8988T (cell line): Measurements from ENCODE around the gene ATF7IP2.
"Not testable (repeated sequence)": the region's sequence is repeated elsewhere in the genome, so short reads cannot be mapped to it uniquely, and the experiment has no call there.

Experiments used
- DNase-seq: peaks from one replicate; pipeline ENCODE4 v3.0.0; 2011

Gene ATF7IP2

DNA sequence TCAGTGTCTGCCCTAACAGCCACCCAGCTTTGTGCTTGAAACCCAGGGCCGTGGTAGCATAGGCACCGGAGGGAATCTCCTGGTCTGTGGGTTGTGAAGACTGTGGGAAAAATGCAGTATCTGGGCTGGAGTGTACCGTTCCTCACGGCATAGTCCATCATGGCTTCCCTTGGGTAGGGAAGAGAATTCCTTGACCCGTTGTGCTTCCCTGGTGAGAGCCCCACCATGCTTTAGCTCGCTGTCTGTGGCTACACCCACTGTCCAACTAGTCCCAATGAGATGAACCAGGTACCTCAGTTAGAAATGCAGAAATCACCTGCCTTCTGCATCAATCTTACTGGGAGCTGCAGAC is 67.3 kb downstream of the ATF7IP2 start:
- no peak for DNase-seq

DNA sequence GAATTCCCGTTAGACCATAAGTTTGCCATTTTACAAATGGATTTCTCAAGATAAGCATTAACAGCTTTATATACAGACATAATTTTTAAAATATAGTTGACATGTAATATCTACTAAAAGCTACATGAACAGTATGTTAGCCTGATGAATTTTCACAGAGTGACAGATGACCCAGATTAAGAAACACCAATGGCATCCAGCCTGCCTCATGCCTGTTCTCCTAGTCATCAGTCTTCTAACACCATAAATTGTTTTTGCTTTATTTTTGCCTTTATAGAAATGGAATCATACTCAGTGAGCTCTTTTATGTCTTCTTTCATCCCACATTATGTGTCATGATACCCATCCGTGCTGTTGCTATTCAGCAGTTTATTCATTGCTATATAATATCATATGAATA is 80.0 kb downstream of the ATF7IP2 start:
- DNase-seq = no peak

DNA sequence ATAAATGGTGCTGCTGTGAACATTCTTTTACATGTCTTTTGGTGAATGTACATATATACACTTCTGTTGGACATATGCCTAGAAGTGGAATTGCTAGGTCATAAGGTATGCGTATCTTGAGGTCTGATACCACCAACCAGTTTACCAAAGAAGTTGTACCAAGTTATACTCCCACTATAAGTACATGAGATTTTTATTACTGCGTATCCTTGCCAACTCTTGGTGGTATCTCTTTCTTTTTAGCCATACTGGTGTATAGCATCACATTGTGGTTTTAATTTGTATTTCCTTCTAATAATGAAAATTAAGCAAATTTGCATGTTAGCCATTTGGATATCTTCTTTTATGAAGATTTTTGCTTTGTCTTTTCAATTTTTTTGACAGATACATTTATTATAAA is 80.5 kb downstream of the ATF7IP2 start:
- no peak for DNase-seq

DNA sequence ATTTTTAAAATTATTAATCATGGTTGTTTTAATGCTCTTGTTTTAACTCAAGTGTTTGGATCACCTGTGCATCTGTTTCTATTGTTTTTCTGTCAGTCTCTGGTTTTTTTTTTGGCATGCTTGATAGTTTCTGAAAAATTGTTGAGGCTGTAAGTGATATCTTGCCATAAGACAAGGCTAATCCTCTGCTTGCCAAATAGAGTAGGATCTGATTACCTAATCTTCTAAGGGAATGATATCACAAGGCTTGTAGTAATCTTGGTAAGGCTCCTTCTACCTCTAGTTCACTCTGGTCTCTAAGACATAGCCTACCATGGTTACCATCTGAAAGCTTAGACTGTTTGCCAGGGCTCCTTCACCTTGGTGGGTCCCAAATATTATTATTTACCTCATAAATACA is 81.0 kb downstream of the ATF7IP2 start:
- no peak for DNase-seq

DNA sequence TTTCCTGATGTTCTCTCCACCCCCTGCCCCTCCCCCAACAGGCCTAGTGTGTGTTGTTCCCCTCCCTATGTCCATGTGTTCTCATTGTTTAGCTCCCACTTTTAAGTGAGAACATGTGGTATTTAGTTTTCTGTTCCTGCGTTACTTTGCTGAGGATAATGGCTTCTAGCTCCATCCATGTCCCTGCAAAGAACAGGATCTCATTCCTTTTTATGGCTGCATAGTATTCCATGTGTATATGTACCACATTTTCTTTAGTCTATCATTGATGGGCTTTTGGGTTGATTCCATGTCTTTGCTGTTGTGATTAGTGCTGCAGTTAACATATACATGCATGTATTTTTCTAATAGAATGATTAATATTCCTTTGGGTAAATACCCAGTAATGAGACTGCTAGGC is 90.8 kb downstream of the ATF7IP2 start:
- not testable (repeated sequence) for DNase-seq

DNA sequence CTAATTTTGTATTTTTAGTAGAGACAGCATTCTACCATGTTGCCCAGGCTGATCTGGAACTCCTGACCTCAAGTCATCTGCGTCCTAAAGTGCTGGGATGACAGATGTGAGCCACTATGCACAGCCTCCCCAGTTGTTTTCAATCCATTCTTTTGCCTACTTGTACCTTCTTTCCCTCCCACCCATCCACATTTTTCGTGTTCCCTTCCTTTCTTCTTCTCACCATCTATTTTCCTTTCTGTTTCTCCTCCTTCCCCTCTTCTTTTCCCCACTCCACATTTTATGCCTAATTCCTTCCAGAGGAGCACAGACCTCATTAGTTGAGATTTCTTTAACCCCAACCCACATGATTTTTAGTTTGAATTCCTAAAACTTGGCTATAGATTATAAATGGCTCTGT is 94.3 kb downstream of the ATF7IP2 start:
- no peak for DNase-seq

DNA sequence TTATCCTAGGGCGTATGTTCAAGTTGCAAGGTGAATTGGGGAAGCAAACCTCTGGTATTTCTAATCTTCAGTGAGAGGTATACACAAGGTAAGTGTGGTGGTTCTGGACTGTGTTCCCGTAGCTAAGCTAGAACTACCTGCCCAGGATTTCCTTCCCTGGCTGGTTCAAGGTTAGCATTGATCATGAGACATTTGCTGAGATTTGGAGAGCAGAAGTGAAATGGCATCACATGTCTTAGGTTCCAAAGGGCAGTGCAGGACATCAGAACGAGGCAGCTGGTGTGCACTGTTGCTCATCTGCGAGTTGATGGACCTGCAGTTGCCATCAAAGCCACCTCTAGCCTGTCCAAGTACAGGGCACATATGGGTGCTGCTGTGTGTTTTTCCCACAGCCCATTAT is 99.3 kb downstream of the ATF7IP2 start:
- no peak for DNase-seq

DNA sequence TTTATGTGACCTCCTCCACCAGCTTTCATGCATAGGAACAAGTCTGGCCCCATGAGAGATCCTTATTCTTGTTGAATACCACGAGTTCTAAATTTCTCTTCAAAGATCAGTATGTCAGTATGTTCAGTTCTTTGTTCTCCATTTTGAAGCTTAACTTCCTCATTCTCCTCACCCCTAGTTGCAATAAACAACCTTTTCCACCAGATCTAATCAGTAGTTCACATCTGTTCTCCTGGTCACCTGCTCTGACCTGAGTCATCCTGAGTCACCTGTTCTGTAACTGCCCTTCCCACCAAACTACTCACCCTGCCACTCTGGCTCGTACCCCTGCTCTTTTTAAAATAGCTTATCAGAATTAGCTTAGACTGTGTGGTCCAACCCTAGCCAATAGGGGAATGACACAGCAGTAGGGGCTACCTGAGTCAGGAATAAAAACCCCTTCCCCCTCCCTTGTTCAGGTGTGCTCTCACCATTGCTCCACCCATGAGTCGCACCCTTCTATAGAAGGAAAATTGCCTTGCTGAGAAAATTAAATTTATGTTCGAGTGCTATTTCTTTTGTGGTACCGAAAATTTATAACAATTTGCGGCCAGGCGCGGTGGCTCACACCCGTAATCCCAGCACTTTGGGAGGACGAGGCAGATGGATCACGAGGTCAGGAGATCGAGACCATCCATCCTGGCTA is 100.0 kb downstream of the ATF7IP2 start:
- DNase-seq = no peak

DNA sequence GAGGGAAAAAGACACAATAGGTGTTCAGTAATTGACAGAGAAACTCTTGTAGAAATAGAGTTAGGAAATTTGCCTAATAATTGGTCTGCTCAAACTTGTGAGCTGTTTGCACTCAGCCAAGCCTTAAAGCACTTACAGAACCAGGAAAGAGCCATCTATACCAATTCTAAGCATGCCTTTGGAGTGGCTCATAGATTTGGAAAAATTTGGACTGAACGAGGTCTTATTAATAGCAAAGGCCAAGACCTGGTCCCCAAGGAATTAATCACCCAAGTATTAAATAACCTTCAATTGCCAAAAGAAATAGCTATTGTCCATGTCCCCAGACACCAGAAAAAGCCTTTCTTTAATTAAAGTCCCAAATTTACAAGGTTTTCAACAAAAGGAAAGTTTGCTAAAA is 104.3 kb downstream of the ATF7IP2 start:
- no peak for DNase-seq

DNA sequence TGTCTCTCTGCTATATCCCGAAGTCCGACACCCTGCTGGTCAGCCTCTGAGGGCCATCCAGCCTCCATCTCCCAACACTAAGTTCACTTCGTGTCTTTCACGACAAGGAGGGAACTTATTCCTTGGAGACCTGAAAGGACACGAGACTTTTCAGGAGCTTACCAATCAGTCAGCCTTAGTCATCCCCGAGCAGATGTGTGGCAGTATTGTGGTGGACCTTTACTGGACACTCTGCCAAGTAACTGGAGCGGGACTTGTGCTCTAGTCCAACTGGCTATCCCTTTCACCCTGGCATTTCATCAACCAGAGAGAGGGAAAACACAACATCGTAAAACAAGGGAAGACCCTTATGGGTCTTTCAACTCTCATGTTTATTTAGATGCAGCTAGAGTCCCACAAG is 107.4 kb downstream of the ATF7IP2 start:
- no peak for DNase-seq

DNA sequence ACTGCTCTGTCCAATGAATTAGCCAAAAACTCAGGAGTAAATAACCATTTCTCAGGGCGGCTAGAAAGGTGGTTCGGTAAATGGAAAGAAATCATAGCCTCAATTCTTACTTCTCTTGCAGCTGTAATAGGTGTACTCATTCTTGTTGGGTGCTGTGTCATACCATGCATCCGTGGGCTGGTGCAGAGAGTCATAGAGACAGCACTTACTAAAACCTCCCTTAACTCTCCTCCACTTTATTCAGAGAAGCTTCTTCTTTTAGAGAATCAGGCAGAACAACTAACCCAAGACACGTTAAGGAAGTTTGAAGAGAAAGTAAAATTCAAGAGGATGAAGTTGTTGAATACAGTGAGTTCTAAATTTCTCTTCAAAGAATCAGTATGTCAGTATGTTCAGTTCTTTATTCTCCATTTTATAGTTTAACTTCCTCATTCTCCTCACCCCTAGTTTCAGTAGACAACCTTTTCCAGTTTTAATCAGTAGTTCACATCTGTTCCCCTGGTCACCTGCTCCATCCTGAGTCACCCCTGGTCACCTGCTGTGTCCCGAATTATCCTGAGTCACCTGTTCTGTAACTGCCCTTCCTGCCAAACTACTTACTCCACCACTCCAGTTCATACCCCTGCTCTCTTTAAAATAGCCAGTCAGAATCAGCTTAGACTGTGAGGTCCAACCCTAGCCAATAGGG is 108.6 kb downstream of the ATF7IP2 start:
- DNase-seq = no peak

DNA sequence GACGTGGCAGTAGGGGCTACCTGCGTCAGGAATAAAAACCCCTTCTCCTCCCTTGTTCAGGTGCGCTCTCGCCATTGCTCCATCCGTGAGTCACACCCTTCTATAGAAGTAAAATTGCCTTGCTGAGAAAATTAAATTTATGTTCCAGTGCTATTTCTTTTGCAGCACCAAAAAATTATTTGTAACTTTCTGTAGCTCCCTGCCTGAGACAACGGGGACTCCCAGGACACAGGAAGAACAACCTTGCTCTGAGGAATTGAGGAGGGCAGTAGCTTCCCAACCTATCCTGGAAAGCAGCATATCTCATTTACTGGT is 109.1 kb downstream of the ATF7IP2 start:
- no peak for DNase-seq

DNA sequence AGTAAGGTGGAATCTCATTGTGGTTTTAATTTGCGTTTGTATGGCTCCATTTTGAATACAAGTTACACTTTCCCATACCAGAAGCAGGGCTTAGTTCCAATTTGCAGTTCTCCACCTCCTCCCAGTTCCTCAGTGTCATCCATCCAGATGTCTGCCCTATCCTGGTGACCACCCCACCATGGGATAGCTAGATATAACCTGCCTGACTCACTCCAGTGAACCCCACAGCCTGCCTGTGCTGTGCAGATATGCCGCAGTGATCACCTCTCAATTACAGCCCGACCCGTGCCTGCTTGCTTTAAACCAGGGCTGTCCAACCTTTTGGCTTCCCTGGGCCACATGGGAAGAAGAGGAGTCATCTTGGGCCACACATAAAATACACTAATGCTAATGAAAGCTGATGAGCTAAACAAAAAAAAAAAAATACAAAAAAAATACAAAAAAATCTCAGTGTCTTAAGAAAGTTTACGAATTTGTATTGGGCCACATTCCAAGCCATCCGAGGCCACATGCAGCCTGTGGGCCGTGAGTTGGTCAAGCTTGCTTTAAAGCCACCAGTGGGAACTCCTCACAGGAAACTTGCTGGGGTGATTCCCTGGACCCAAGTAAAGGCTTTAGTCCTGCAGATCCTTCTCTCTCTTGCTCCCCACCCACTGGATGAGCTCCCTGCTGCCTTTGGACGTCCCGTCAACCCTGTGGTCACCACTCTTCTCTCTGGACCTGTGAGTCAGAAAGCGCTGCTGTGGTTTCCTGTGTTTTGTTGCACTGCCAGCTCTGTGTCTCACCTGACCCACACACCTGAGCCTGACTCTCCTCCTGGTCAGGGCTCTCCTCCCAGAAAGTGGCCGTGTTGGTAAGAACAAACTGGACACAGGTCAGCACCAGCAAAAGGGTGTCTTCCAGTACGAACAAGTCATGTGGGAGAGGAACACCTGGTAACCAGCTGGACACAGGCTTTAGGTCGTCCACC is 111.6 kb downstream of the ATF7IP2 start:
- DNase-seq = no peak

DNA sequence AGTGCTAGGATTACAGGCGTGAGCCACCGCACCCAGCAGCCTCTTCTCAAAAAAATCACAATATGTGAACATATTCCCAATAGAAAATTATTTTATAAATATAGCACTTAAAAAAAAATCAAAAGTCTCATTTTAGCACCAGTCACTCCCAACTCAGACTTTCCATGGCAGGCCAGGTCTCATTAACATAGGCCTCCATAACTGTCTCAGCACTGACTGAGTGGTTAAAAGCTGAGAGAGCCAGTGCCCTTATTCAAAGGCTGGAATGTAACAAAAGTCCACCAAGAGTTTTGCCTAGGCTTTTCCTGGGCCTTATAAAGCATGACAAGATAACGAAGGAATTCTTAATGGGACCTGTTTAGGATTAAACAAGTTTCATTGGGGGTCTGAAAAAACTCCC is 114.7 kb downstream of the ATF7IP2 start:
- no peak for DNase-seq

DNA sequence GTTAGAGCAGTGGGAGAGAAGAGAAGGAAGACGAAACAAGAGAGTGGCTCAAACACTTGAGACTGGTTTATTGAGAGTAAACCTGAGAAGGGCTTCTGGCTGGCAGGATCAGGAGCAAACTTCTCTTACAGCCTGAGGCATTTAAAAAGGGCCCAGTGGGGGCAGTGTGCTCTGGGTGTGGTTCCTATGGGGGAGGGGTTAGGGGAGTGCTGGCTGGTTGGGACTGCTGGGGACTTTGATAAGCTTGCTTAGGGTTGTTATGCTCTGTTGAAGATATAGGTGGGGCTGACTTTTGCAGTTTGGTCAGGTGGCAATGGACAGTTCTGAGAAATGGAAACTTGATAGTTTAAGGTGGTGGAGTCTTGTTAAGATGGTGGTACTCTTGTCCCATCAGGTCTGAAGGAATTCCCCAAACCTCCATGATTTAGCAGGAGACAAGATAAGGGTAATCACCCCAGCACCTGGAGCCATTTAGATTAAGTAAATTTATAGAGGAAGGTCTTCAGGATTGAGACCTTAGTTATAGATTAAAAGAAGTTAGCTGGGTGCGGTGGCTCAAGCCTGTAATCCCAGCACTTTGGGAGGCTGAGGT is 115.3 kb downstream of the ATF7IP2 start:
- no peak for DNase-seq

DNA sequence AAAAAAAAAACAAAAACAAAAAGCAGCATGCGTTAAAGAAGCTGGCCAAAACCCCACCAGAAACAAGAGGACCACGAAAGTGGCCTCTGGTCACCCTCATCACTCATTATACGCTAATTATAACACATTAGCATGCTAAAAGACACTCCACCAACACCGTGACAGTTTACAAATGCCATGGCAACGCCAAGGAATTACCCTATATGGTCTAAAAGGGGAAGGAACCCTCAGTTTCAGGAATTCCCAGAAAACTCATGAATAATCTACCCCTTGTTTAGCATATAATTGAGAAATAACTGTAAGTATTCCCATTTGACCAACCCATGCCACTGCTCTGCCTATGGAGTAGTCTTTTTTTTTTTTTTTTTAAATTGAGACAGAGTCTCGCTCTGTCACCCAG is 116.9 kb downstream of the ATF7IP2 start:
- DNase-seq = no peak

DNA sequence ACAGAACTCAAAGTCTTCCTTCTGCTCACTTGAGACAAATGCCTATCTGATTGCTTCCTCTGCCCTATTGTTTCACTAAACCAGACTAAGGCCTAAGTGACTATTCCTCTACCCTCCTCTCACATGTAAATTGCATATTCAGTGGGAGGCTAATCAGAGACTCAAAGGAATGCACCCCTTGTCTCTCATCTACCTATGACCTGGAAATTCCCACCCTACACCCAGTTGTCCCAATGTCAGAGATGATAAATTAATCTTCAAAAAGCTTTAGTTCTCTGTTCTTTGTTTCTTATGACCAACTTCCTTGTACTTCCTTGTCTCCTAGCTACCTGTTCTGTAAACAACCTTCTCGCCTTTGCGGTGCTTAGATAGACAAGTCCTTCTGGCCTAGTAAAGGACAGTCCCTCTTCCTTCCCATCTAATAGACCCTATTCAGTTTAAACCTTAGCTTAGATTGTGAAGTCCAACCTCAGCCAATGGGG is 118.6 kb downstream of the ATF7IP2 start:
- DNase-seq = no peak

DNA sequence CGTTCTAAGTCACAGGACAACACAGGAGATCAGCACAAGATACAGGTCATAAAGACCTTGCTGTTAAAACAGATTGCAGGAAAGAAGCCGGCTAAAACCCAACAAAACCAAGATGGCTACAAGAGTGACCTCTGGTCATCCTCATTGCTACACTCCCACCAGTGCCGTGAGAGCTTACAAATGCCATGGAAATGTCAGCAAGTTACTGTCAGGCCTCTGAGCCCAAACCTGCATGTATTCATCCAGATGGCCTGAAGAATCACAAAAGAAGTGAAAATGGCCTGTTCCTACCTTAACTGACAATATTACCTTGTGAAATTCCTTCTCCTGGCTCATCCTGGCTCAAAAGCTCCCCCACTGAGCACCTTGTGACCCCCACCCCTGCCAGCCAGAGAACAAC is 119.4 kb downstream of the ATF7IP2 start:
- DNase-seq = not testable (repeated sequence)

DNA sequence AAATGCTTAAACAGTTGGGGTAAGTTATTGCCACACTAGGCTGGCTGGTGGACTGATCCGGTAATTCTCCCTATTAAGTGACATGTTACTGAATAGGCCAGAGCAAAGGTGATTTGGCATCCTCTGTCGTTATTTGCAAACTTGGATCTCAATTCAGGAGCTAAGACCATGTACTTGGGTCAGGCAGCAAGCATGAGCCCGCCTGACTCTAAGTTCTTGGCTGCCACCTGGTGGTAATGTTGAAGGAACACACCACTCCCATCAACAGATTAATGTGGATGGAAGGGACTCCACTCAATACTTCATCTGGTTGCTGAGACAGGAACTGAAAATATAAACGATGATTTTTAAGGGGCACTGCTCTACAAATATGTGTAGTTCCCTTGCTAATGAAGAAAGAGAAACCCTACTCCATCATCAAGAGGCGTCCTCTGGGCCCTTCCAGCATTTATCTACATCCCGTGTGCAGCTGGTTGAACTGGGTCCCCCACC is 123.7 kb downstream of the ATF7IP2 start:
- peak; percentile 48 for DNase-seq

DNA sequence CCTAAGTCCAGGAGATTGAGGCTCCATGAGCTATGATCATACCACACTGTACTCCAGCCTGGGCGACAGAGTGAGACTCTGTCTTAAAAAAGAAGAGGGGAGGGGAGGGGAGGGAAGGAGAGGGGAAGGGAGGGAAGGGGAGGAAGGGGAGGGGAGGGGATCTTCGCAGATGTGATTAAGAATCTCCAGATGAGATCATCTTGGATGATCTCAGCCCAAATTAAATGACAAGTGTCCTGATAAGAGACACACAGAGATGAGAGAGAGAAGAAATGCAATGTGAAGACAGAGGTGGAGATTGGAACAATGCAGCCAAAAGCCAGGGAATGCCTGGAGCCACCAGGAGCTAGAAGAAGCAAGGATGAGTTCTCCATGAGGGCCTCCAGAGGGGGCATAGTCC is 124.4 kb downstream of the ATF7IP2 start:
- DNase-seq = no peak

DNA sequence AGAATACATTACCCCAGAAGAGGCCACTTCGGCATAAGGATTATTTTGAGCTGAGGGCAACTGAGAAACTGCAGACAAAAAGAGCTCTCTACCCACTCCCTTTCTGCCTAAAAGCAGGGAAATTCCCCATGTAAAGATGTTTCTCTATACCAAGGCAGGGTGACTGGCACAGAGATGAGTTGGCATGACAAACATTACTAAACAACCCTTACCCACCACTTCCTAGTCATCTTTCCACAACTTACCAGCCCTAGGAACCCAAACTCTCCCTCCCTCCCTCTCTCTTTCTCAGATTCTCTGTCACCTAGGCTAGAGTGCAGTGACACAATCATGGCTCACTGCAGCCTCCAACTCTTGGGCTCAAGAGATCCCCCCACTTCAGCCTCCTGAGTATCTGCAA is 126.0 kb downstream of the ATF7IP2 start:
- DNase-seq = no peak

DNA sequence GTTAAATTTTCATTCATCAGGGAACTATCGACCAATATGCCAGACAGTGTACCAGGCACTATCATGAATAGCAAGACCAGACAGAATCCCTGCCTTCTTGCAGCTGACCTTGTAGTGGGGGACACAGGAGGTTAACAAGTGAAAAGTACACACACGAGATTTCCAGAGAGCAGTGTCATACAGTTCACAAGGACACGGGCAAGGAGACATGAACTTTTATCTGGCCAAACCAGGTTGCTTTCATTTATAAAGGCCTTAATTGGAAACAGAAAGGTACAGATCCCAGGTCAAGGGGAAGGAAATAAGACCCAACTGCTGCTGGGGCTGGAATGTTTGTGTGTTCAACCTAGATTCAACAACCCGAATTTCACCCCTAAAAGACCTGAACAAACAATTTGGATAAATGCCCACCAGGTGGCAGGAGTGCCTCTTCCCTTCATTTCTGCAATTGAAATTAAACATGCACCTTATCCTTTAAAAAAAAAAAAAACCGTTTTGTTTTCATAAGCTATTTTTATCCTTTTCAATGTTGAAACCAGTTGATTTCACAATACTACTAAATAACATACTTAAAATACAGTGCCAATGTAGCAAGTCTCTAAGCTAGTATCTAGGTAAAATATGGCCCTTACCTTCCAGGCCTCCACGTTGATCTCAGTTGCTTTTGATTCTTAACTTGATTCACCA is 128.7 kb downstream of the ATF7IP2 start:
- DNase-seq = peak; percentile 14

DNA sequence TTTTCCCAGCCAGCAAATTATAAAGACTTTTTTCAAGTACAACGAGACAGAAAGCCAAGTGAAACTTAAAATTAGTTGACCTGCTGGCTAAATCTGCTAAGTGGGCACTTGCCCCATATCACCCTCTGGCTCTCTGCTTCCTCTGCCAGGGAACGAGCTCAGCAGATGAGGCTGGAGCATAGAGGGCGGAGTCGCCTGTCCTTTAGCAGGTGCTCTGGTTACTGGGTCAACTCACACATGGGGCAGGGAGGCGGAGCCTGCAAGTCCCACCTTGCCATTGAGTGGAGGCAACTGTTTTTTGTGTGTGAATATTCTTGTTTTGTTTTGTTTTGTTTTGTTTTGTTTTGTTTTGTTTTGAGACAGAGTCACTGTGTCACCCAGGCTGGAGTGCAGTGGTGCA is 132.0 kb downstream of the ATF7IP2 start:
- DNase-seq = no peak
